Measurements from ENCODE around the gene DNAAF5.

DNAAF5 gene

DNA sequence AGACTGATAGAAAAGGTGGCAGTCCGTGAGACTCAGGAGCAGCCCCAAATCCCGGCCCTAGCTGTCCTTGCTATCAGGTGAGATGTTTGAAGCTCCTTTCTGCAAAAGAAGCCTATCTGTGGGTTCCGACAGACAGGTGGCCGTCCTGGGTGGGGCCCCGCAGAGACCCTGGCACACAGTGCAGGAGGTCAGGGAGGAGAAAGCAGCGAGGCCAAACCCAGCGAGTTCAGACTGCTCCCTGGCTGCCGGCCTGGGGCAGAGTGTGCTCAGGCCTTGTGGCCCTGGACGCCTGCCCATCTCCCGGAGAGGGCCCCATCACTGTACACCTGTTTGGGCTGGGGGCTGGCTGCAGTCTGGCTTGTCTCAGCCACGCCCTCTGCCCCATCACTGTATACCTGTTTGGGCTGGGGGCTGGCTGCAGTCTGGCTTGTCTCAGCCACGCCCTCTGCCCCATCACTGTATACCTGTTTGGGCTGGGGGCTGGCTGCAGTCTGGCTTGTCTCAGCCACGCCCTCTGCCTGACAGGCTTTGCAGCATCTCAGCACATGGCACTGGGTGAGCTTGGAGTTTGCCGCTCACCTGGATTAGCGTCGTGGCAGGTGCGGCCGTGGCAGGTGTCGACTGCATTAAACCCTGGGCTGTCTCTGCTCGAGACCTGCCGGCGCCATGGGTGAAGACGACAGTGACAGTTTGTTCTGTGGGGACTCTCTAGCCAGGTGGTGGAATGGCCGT lies 12.4 kb downstream of the DNAAF5 start:
- H3K4me2 ChIP-seq = no peak overlapping the region
- H3K27ac ChIP-seq = no peak overlapping the region
- no peaks in the 10 kb centered on the region for H3K4me1 ChIP-seq (ENCODE audit: low read depth, poor library complexity, severe bottlenecking)
- no peak overlapping the region for H3K9ac ChIP-seq
- H2AFZ ChIP-seq (ENCODE audit: low read depth) = no peak overlapping the region
- no peaks in the 10 kb centered on the region for H4K20me1 ChIP-seq (ENCODE audit: insufficient read depth)
- H3K4me3 ChIP-seq (IDR thresholded peaks at IDR 0.05; ENCODE audit: insufficient read depth, low read depth, low read length) = no peak overlapping the region
- no peaks in the 10 kb centered on the region for H3K36me3 ChIP-seq (ENCODE audit: insufficient read depth)
- TF ChIP-seq, protein P1, sequence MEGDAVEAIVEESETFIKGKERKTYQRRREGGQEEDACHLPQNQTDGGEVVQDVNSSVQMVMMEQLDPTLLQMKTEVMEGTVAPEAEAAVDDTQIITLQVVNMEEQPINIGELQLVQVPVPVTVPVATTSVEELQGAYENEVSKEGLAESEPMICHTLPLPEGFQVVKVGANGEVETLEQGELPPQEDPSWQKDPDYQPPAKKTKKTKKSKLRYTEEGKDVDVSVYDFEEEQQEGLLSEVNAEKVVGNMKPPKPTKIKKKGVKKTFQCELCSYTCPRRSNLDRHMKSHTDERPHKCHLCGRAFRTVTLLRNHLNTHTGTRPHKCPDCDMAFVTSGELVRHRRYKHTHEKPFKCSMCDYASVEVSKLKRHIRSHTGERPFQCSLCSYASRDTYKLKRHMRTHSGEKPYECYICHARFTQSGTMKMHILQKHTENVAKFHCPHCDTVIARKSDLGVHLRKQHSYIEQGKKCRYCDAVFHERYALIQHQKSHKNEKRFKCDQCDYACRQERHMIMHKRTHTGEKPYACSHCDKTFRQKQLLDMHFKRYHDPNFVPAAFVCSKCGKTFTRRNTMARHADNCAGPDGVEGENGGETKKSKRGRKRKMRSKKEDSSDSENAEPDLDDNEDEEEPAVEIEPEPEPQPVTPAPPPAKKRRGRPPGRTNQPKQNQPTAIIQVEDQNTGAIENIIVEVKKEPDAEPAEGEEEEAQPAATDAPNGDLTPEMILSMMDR (conservative IDR thresholded peaks at IDR 0.05; ENCODE audit: low read depth, low read length) = no peak
- H3K79me2 ChIP-seq (ENCODE audit: insufficient read depth, low read depth) = peaks cover 22% of the 10 kb centered on the region
- H3K27me3 ChIP-seq (ENCODE audit: insufficient read depth, low read depth) = no peaks in the 10 kb centered on the region

DNA sequence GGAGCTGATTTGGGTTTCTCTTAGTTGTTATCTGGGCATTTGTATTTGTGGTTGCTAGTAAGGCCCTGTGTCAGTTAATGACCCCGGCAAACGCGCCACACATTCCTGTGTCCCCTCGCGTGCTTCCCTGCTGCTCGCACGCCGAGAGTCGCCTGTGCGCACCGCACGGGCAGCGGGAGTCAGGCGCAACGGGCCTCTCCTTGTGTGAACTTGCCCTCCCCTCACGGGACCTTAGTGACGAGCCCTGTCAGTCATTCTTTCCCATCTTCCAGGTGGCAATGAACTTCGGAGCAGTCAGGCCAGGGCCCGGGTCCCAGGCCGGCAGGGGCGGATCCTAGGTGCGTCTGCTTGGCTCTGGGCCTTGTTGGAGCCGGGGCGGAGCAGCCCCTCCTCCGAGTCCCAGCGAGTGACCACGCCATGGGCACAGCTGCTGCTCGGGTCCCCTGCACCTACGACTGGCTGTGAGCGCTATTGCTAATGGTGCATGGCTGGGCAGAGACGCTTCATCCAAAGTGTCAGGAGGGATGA lies 13.0 kb downstream of the DNAAF5 start:
- H3K27me3 ChIP-seq (ENCODE audit: insufficient read depth, low read depth) = no peaks in the 10 kb centered on the region
- H3K9ac ChIP-seq = no peak overlapping the region
- no peaks in the 10 kb centered on the region for H3K4me1 ChIP-seq (ENCODE audit: low read depth, poor library complexity, severe bottlenecking)
- no peaks in the 10 kb centered on the region for H3K36me3 ChIP-seq (ENCODE audit: insufficient read depth)
- no peak overlapping the region for H3K27ac ChIP-seq
- no peak overlapping the region for H2AFZ ChIP-seq (ENCODE audit: low read depth)
- TF ChIP-seq, protein P1 (conservative IDR thresholded peaks at IDR 0.05; ENCODE audit: low read depth, low read length) = no peak
- H3K4me2 ChIP-seq = no peak overlapping the region
- no peaks in the 10 kb centered on the region for H4K20me1 ChIP-seq (ENCODE audit: insufficient read depth)
- peaks cover 16% of the 10 kb centered on the region for H3K79me2 ChIP-seq (ENCODE audit: insufficient read depth, low read depth)
- no peak overlapping the region for H3K4me3 ChIP-seq (IDR thresholded peaks at IDR 0.05; ENCODE audit: insufficient read depth, low read depth, low read length)

DNA sequence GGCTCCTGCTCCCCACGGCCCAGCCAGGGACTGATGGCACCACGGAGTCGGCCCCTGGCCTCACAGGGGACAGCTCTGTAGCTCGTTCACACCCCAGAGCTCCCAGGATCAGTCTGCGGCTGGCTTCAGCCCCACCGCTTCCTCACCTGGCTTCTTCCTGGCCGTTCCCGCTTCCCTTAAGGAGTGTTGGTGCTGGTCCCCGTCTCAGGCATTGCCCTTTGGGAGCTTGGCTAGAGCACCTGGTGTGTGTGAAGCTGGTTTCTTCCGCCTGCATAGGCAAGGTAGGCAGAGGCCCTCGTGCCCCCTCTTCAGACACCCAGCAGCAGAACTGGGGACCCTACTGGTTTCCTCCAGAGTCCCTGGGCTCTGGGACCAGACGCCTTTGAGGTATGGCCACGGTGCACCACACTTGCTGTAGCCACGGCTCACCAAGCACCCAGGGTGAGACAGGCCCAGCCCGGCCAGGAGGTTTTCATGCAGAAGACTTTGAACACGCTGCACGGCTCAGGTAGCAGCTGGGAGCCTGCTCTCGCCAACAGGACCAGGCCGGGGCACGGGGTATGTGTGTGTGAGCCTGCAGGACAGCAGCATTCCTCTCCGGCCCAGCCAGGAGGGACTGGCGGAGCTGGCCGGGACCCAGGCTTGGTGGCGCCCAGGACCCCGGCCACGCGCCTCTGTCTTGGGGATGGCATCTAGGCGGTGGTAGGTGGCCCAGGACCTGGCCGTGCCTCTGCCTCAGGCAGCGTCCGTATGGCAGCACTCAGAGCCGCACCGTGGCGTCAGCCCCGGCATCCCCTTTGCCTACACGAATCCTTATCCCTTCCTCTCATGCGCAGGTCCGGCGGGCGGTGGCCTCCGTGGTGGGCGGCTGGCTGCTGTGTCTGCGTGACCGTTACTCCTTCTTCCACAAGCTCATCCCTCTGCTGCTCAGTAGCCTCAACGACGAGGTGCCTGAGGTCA lies 13.8 kb downstream of the DNAAF5 start:
- Histone ChIP-seq H3K27me3 (ENCODE audit: insufficient read depth, low read depth) (no peaks in the 10 kb centered on the region), H4K20me1 (ENCODE audit: insufficient read depth) (no peaks in the 10 kb centered on the region), H3K36me3 (ENCODE audit: insufficient read depth) (no peaks in the 10 kb centered on the region), H3K9ac (no peak overlapping the region), H3K4me2 (no peak overlapping the region), H3K27ac (no peak overlapping the region), H3K4me3 (IDR thresholded peaks at IDR 0.05; ENCODE audit: insufficient read depth, low read depth, low read length) (no peak overlapping the region), H3K79me2 (ENCODE audit: insufficient read depth, low read depth) (peaks cover 9% of the 10 kb centered on the region; the same call in 1 of the 2 replicates), H3K4me1 (ENCODE audit: low read depth, poor library complexity, severe bottlenecking) (no peaks in the 10 kb centered on the region), H2AFZ (ENCODE audit: low read depth) (no peak overlapping the region)
- TF ChIP-seq, protein P1 (conservative IDR thresholded peaks at IDR 0.05; ENCODE audit: low read depth, low read length) = no peak

DNA sequence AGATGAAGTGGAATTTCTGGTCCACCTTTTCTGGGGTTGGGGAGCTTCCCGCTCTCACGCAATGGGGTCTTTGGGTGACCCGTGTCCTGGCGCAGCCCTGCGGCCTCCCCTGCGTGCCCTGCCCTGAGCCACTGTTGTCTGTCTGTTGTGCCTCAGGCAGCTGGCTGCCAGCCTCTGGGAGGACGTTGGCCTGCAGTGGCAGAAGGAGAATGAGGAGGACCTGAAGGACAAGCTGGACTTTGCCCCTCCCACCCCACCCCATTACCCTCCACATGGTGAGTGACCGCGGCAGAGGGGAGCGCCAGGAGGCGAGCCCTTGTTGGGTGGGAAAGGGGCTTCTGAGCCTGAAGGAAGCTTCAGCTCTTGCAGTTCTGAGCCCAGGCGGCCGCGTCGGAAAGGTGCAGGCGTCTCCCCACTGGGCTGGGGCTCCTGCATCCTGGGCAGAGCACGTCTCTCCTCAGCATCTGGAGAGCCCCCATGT lies 14.7 kb downstream of the DNAAF5 start:
- no peak overlapping the region for H3K27ac ChIP-seq
- no peak overlapping the region for H3K4me3 ChIP-seq (IDR thresholded peaks at IDR 0.05; ENCODE audit: insufficient read depth, low read depth, low read length)
- H3K9ac ChIP-seq = no peak overlapping the region
- no peak overlapping the region for H2AFZ ChIP-seq (ENCODE audit: low read depth)
- H3K27me3 ChIP-seq (ENCODE audit: insufficient read depth, low read depth) = no peaks in the 10 kb centered on the region
- H3K79me2 ChIP-seq (ENCODE audit: insufficient read depth, low read depth) = peaks cover 9% of the 10 kb centered on the region; the same call in 1 of the 2 replicates
- no peaks in the 10 kb centered on the region for H3K4me1 ChIP-seq (ENCODE audit: low read depth, poor library complexity, severe bottlenecking)
- H3K4me2 ChIP-seq = no peak overlapping the region
- no peaks in the 10 kb centered on the region for H3K36me3 ChIP-seq (ENCODE audit: insufficient read depth)
- H4K20me1 ChIP-seq (ENCODE audit: insufficient read depth) = no peaks in the 10 kb centered on the region
- TF ChIP-seq, protein P1 (conservative IDR thresholded peaks at IDR 0.05; ENCODE audit: low read depth, low read length) = no peak
